HepG2 (cell line): Measurements from ENCODE around the gene ARHGAP35. TPM values are rescaled to one million over a fixed set of nuclear protein-coding genes. Genes with fewer than 3 reads are reported as not detected.

Experiments
- ATAC-seq: fragments of 200-7000 bp; cut with Tn5 transposase; 3 replicates; pipeline ENCODE4 v1.9.1; 2020; ENCODE audit warnings: mild to moderate bottlenecking, moderate library complexity
- BruUV-seq: library from RNA; stranded (reverse); fragments of 400-500 nt; replicated peaks from 2 replicates; lab custom pipeline; 2021; lab: Mats Ljungman, UMichigan
- CTCF ChIA-PET: fragments of 300-600 bp; formaldehyde crosslinking; extraction: SDS; loops from one replicate; lab custom pipeline; 2021; ENCODE audit warnings: low total read pairs, inconsistent platforms, low intra/inter-chr PET ratio; lab: Yijun Ruan, JAX
- POLR2A ChIA-PET: fragments of 350-600 bp; sonication (Branson Sonifier 250); formaldehyde crosslinking; loops from one replicate; lab custom pipeline; 2020; ENCODE audit warnings: antibody characterized with exemption, inconsistent platforms; lab: Yijun Ruan, JAX
- DNase-seq: peaks from one replicate; pipeline ENCODE4 v3.0.0-alpha.2; 2015; ENCODE audit warnings: low spot score
- FAIRE-seq: peaks from 3 replicates; lab custom pipeline; 2011; peaks lifted over from hg19 to GRCh38; lab: Jason Lieb, UNC
- H2AFZ ChIP-seq: one replicate; pipeline ENCODE4 v1.6.1; 2011; ENCODE audit warnings: low read length, inconsistent platforms
- H3K27ac ChIP-seq: fragments of 300-600 bp; 3 replicates; pipeline ENCODE4 v1.8.0; 2011; ENCODE audit warnings: mixed run types, mild to moderate bottlenecking, mixed read lengths, low read length, inconsistent platforms; ENCODE audit not compliant: insufficient read depth; ENCODE audit errors: extremely low read length
- H3K27me3 ChIP-seq, 2 experiments: fragments of 200-600 bp in 1 of 2; 2 replicates in 1 of 2; 3 replicates in 1 of 2; pipeline versions ENCODE4 v1.6.0 to v1.8.0; 2011; ENCODE audit warnings: low read length in 2 of 2, mild to moderate bottlenecking in 2 of 2, moderate library complexity in 2 of 2, inconsistent platforms in 1 of 2; ENCODE audit not compliant: insufficient read depth in 2 of 2, control insufficient read depth in 1 of 2
- H3K36me3 ChIP-seq, 2 experiments: fragments of 200-600 bp in 1 of 2; replicated peaks in 1 of 2; 2 replicates in 1 of 2; 3 replicates in 1 of 2; pipeline versions ENCODE4 v1.5.1 to v1.8.0; 2011; ENCODE audit warnings: low read length in 2 of 2, inconsistent platforms in 1 of 2; ENCODE audit not compliant: insufficient read depth in 2 of 2, control insufficient read depth in 1 of 2
- H3K4me1 ChIP-seq: 2 replicates; pipeline ENCODE4 v1.5.1; 2012; ENCODE audit warnings: low read length, inconsistent platforms; ENCODE audit not compliant: insufficient read depth
- H3K4me2 ChIP-seq: 2 replicates; pipeline ENCODE4 v1.6.0; 2011; ENCODE audit warnings: low read depth, low read length, inconsistent platforms
- H3K4me3 ChIP-seq, 3 experiments: fragments of 200-600 bp in 1 of 3; sonication (generic), shearing (Covaris generic) in 1 of 3; replicated peaks in 1 of 3; 2 replicates each; pipeline ENCODE4 v1.5.1; 2011 to 2016; ENCODE audit warnings: low read length in 3 of 3, inconsistent platforms in 2 of 3, low read depth in 2 of 3, mild to moderate bottlenecking in 2 of 3, control low read depth in 1 of 3, mixed read lengths in 1 of 3; ENCODE audit not compliant: insufficient read depth in 1 of 3
- H3K79me2 ChIP-seq: one replicate; pipeline ENCODE4 v1.6.1; 2011; ENCODE audit warnings: low read length, inconsistent platforms; ENCODE audit not compliant: insufficient read depth
- H3K9ac ChIP-seq: 2 replicates; pipeline ENCODE4 v1.6.0; 2011; ENCODE audit warnings: mild to moderate bottlenecking, low read depth, low read length, inconsistent platforms; ENCODE audit not compliant: insufficient read depth
- H3K9me3 ChIP-seq: 2 replicates; pipeline ENCODE4 v1.5.1; 2012; ENCODE audit warnings: mild to moderate bottlenecking, low read length
- H4K20me1 ChIP-seq: 2 replicates; pipeline ENCODE4 v1.6.0; 2011; ENCODE audit warnings: inconsistent platforms, mild to moderate bottlenecking, low read length, moderate library complexity; ENCODE audit not compliant: insufficient read depth
- CENPBD1 ChIP-seq: sonication (generic); formaldehyde crosslinking; IDR thresholded peaks from 2 replicates; pipeline ENCODE4 v1.8.0; 2022; ENCODE audit warnings: missing genetic modification reagents, low read depth, mild to moderate bottlenecking, borderline replicate concordance
- NFYB ChIP-seq: sonication (generic); formaldehyde crosslinking; IDR thresholded peaks from 2 replicates; pipeline ENCODE4 v1.4.0; 2020; ENCODE audit warnings: missing genetic modification reagents
- NFYC ChIP-seq: IDR thresholded peaks from 2 replicates; pipeline ENCODE4 v1.6.1; 2016; ENCODE audit warnings: missing genetic modification reagents, missing compliant biosample characterization
- PAWR ChIP-seq: sonication (generic); formaldehyde crosslinking; IDR thresholded peaks from 2 replicates; pipeline ENCODE4 v1.4.0; 2020; ENCODE audit warnings: missing genetic modification reagents, mild to moderate bottlenecking, borderline replicate concordance
- ZBTB3 ChIP-seq: sonication (generic); formaldehyde crosslinking; IDR thresholded peaks from 2 replicates; pipeline ENCODE4 v1.4.0; 2020; ENCODE audit warnings: low read depth, mild to moderate bottlenecking, moderate library complexity, missing genetic modification reagents, borderline replicate concordance
- ZNF251 ChIP-seq: sonication (generic); formaldehyde crosslinking; IDR thresholded peaks from 2 replicates; pipeline ENCODE4 v1.9.0; 2021; ENCODE audit warnings: mild to moderate bottlenecking, missing genetic modification reagents
- ZNF546 ChIP-seq: sonication (generic); formaldehyde crosslinking; conservative IDR thresholded peaks from 2 replicates; pipeline ENCODE4 v1.8.1; 2023; ENCODE audit warnings: mild to moderate bottlenecking, missing genetic modification reagents
- WGBS: methylation state at CpG from one replicate; pipeline ENCODE4 v1.1.6; 2017; ENCODE audit warnings: low lambda C conversion rate; 5-methylcytosine and 5-hydroxymethylcytosine counted together
- in situ Hi-C: cut with HindIII; loops from 2 replicates; pipeline ENCODE4 v1.10.0; 2017; ENCODE audit warnings: low pct_unique_long_range_greater_than_20kb; ENCODE audit not compliant: extremely low pct_ligation_motif_present
- intact Hi-C: fragments of 100-400 bp; cut with micrococcal nuclease; formaldehyde crosslinking; loops from one replicate; pipeline ENCODE4 v1.10.0; 2022; ENCODE audit not compliant: unreplicated experiment
- polyA plus RNA-seq, 8 experiments: library from polyadenylated mRNA; depleted of rRNA in 3 of 8; stranded (reverse) in 7 of 8; unstranded in 1 of 8; fragments of >200 nt; fragmentation: Illumina TruSeq in 4 of 8; extraction: Trizol in 4 of 8; gene quantifications; 2 replicates each; pipeline versions ENCODE4 v1.2.1 to v1.2.3, GENCODE V29; 2011 to 2016; ENCODE audit warnings: low read depth in 4 of 8, missing spikeins in 1 of 8, mixed read lengths in 1 of 8; ENCODE audit not compliant: insufficient read depth in 1 of 8
- total RNA-seq, 5 experiments: library from RNA; depleted of rRNA; stranded (reverse); fragments of >200 nt; fragmentation: Illumina TruSeq; extraction: Trizol; gene quantifications; 2 replicates each; pipeline ENCODE4 v1.2.3, GENCODE V29; 2016; ENCODE audit warnings: low read depth in 1 of 5
- TF ChIP-seq, protein P1 (sequence below): sonication (generic); formaldehyde crosslinking; IDR thresholded peaks from 2 replicates; pipeline ENCODE4 v1.8.0; 2022; ENCODE audit warnings: low read depth, missing genetic modification reagents
- TF ChIP-seq, protein P2 (sequence below): sonication (generic); formaldehyde crosslinking; IDR thresholded peaks from 2 replicates; pipeline ENCODE4 v1.4.0; 2020; ENCODE audit warnings: mild to moderate bottlenecking, missing genetic modification reagents
- TF ChIP-seq, protein P3 (sequence below): sonication (generic); formaldehyde crosslinking; IDR thresholded peaks from 2 replicates; pipeline ENCODE4 v1.5.1; 2020; ENCODE audit warnings: mild to moderate bottlenecking, missing genetic modification reagents, borderline replicate concordance

ARHGAP35 gene
- total and polyA plus RNA-seq, 2 of the 13 experiments (the other 11 are each of a cell fraction or from before 2014, with no cell fraction given), result 30.1 to 30.2 TPM

DNA sequence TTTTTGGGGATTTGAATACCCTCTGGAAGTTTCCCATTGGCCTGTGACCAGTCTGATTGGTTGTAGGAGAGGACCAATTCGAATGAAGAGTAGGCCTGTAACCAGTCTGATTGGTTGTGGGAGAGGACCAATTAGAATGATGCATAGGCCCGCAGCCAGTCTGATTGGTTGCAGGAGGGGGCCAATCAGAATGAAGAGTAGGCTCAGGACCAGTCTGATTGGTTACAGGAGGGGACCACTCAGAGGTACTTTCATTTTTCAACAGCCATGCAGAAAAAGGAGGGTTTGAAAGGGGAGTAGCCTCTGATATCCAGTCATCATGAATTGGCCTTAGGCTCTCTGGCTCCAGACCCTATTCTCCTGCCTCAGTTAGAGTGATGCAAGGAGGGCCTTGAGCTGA, 42.0 kb upstream of the ARHGAP35 start:
- Histone ChIP-seq H3K27me3 (0 out of 5 replicates have a peak, but pooled peaks cover 0 to 3% of the 10 kb centered on the region in 2 experiments), H3K27ac (no peak overlapping the region), H3K9ac (no peak overlapping the region), H4K20me1 (no peaks in the 10 kb centered on the region), H3K4me1 (peaks cover 54% of the 10 kb centered on the region), H3K9me3 (no peaks in the 10 kb centered on the region), H3K79me2 (no peaks in the 10 kb centered on the region), H2AFZ (no peak overlapping the region), H3K36me3 (no peaks in the 10 kb centered on the region), H3K4me3 (no peak overlapping the region), H3K4me2 (peak overlapping the region; percentile 49)
- in situ Hi-C loops (no loop called here), intact Hi-C loops (no loop called here)
- peak; percentile 87 for TF ChIP-seq NFYC (CRISPR knock-in tag)
- TF ChIP-seq, protein P1, sequence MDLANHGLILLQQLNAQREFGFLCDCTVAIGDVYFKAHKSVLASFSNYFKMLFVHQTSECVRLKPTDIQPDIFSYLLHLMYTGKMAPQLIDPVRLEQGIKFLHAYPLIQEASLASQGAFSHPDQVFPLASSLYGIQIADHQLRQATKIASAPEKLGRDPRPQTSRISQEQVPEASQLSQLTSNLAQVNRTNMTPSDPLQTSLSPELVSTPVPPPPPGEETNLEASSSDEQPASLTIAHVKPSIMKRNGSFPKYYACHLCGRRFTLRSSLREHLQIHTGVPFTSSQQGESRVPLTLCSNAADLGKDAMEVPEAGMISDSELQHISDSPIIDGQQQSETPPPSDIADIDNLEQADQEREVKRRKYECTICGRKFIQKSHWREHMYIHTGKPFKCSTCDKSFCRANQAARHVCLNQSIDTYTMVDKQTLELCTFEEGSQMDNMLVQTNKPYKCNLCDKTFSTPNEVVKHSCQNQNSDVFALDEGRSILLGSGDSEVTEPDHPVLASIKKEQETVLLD (CRISPR knock-in tag), result no peak
- no peak for TF ChIP-seq PAWR (CRISPR knock-in tag)
- TF ChIP-seq, protein P2, sequence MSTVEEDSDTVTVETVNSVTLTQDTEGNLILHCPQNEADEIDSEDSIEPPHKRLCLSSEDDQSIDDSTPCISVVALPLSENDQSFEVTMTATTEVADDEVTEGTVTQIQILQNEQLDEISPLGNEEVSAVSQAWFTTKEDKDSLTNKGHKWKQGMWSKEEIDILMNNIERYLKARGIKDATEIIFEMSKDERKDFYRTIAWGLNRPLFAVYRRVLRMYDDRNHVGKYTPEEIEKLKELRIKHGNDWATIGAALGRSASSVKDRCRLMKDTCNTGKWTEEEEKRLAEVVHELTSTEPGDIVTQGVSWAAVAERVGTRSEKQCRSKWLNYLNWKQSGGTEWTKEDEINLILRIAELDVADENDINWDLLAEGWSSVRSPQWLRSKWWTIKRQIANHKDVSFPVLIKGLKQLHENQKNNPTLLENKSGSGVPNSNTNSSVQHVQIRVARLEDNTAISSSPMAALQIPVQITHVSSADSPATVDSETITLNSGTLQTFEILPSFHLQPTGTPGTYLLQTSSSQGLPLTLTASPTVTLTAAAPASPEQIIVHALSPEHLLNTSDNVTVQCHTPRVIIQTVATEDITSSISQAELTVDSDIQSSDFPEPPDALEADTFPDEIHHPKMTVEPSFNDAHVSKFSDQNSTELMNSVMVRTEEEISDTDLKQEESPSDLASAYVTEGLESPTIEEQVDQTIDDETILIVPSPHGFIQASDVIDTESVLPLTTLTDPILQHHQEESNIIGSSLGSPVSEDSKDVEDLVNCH (CRISPR knock-in tag), result no peak
- no peak for TF ChIP-seq ZNF251 (CRISPR knock-in tag)
- no peak for TF ChIP-seq ZBTB3
- no peak for TF ChIP-seq ZNF546
- TF ChIP-seq, protein P3, sequence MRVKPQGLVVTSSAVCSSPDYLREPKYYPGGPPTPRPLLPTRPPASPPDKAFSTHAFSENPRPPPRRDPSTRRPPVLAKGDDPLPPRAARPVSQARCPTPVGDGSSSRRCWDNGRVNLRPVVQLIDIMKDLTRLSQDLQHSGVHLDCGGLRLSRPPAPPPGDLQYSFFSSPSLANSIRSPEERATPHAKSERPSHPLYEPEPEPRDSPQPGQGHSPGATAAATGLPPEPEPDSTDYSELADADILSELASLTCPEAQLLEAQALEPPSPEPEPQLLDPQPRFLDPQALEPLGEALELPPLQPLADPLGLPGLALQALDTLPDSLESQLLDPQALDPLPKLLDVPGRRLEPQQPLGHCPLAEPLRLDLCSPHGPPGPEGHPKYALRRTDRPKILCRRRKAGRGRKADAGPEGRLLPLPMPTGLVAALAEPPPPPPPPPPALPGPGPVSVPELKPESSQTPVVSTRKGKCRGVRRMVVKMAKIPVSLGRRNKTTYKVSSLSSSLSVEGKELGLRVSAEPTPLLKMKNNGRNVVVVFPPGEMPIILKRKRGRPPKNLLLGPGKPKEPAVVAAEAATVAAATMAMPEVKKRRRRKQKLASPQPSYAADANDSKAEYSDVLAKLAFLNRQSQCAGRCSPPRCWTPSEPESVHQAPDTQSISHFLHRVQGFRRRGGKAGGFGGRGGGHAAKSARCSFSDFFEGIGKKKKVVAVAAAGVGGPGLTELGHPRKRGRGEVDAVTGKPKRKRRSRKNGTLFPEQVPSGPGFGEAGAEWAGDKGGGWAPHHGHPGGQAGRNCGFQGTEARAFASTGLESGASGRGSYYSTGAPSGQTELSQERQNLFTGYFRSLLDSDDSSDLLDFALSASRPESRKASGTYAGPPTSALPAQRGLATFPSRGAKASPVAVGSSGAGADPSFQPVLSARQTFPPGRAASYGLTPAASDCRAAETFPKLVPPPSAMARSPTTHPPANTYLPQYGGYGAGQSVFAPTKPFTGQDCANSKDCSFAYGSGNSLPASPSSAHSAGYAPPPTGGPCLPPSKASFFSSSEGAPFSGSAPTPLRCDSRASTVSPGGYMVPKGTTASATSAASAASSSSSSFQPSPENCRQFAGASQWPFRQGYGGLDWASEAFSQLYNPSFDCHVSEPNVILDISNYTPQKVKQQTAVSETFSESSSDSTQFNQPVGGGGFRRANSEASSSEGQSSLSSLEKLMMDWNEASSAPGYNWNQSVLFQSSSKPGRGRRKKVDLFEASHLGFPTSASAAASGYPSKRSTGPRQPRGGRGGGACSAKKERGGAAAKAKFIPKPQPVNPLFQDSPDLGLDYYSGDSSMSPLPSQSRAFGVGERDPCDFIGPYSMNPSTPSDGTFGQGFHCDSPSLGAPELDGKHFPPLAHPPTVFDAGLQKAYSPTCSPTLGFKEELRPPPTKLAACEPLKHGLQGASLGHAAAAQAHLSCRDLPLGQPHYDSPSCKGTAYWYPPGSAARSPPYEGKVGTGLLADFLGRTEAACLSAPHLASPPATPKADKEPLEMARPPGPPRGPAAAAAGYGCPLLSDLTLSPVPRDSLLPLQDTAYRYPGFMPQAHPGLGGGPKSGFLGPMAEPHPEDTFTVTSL (CRISPR knock-in tag), result no peak
- TF ChIP-seq CENPBD1 (CRISPR knock-in tag), result no peak
- peak; percentile 84 for TF ChIP-seq NFYB (CRISPR knock-in tag)
- POLR2A ChIA-PET, result interaction anchor here (4.0 kb wide), 1 partner anchor 33 kb away, joined by 66 read pairs; the partner anchor contains the start of gene SLC1A5
- DNase-seq, result peak; percentile 63
- 70% methylated on average over 2 of the region's 2 CpGs for WGBS
- CTCF ChIA-PET, result no interaction called here
- BruUV-seq, result no TSS peak
- FAIRE-seq, result peak; percentile 37
- ATAC-seq, result peak; percentile 43
